Left ventricle myocardium inferior (tissue), 1 donor: Measurements from ENCODE around the gene APOE. TPM values are rescaled to one million over a fixed set of nuclear protein-coding genes. Genes with fewer than 3 reads are reported as not detected.

Source experiments
- DNase-seq: peaks from one replicate; pipeline ENCODE4 v3.0.0-alpha.2; 2020
- H3K27ac ChIP-seq: fragments of 200-600 bp; replicated peaks from 2 replicates; pipeline ENCODE4 v1.8.0; 2021
- H3K27me3 ChIP-seq: fragments of 200-600 bp; 2 replicates; pipeline ENCODE4 v1.8.0; 2021; ENCODE audit warnings: low read depth
- H3K36me3 ChIP-seq: fragments of 200-600 bp; 2 replicates; pipeline ENCODE4 v1.8.0; 2021
- H3K4me1 ChIP-seq: fragments of 200-600 bp; 2 replicates; pipeline ENCODE4 v1.8.0; 2021
- H3K4me3 ChIP-seq: fragments of 200-600 bp; 2 replicates; pipeline ENCODE4 v1.8.0; 2021; ENCODE audit warnings: mild to moderate bottlenecking, moderate library complexity
- H3K9me3 ChIP-seq: fragments of 200-600 bp; replicated peaks from 2 replicates; pipeline ENCODE4 v1.8.0; 2021
- CTCF ChIP-seq: fragments of 200-600 bp; IDR thresholded peaks from 2 replicates; pipeline ENCODE4 v1.8.0; 2021; ENCODE audit warnings: antibody characterized with exemption, mild to moderate bottlenecking, borderline replicate concordance
- intact Hi-C: fragments of 100-400 bp; cut with micrococcal nuclease; formaldehyde crosslinking; loops from one replicate; pipeline ENCODE4 v1.11.0; 2022
- total RNA-seq: library from RNA; stranded (reverse); fragmentation: NEBNext Ultra II Directional; extraction: Animal tissue kit (Norgen Biotek cat#: 25700); gene quantifications from one replicate; pipeline ENCODE4 v1.2.1, GENCODE V29; 2021
- donor health status: DM: no; HTN: yes; CAD: no; lungs with severe emphysema.

Gene APOE
- total RNA-seq, 1 donor from 2014 or later: 24.1 TPM

GRCh38 chr19:44892932-44893331 is 12.7 kb upstream of the APOE start:
- no peaks in the 10 kb centered on the region for H3K27me3 ChIP-seq
- H3K4me1 ChIP-seq: peaks cover 39% of the 10 kb centered on the region
- no peaks in the 10 kb centered on the region for H3K9me3 ChIP-seq
- H3K27ac ChIP-seq: no peak overlapping the region
- H3K36me3 ChIP-seq: peaks cover 59% of the 10 kb centered on the region
- no peak for TF ChIP-seq CTCF
- H3K4me3 ChIP-seq: no peak overlapping the region
- DNase-seq: no peak
- intact Hi-C loops: no loop called here

- Histone ChIP-seq H3K36me3 (peaks cover 59% of the 10 kb centered on the region), H3K27ac (no peak overlapping the region), H3K4me3 (no peak overlapping the region), H3K27me3 (no peaks in the 10 kb centered on the region), H3K4me1 (peaks cover 39% of the 10 kb centered on the region), H3K9me3 (no peaks in the 10 kb centered on the region)
- DNase-seq: no peak
- intact Hi-C loops: no loop called here
- no peak for TF ChIP-seq CTCF
Measured at GRCh38 chr19:44893332-44894051, 12.1 kb upstream of the APOE start.

GRCh38 chr19:44894052-44894400 is 11.6 kb upstream of the APOE start:
- Histone ChIP-seq H3K36me3 (peaks cover 64% of the 10 kb centered on the region), H3K9me3 (no peaks in the 10 kb centered on the region), H3K4me1 (peaks cover 38% of the 10 kb centered on the region), H3K27ac (no peak overlapping the region), H3K4me3 (no peak overlapping the region), H3K27me3 (no peaks in the 10 kb centered on the region)
- DNase-seq: no peak
- no peak for TF ChIP-seq CTCF
- intact Hi-C loops: no loop called here

GRCh38 chr19:44894946-44895345 is 10.7 kb upstream of the APOE start:
- Histone ChIP-seq H3K36me3 (peaks cover 67% of the 10 kb centered on the region), H3K4me1 (peaks cover 29% of the 10 kb centered on the region), H3K4me3 (no peak overlapping the region), H3K27me3 (no peaks in the 10 kb centered on the region), H3K9me3 (no peaks in the 10 kb centered on the region), H3K27ac (no peak overlapping the region)
- TF ChIP-seq CTCF: no peak
- intact Hi-C loops: no loop called here
- no peak for DNase-seq

GRCh38 chr19:44897835-44898234 is 7.8 kb upstream of the APOE start:
- no peak for DNase-seq
- Histone ChIP-seq H3K27me3 (no peaks in the 10 kb centered on the region), H3K27ac (no peak overlapping the region), H3K4me3 (no peak overlapping the region), H3K4me1 (peaks cover 5% of the 10 kb centered on the region), H3K36me3 (peaks cover 91% of the 10 kb centered on the region), H3K9me3 (no peaks in the 10 kb centered on the region)
- intact Hi-C loops: no loop called here
- no peak for TF ChIP-seq CTCF
